PC-9 (cell line): ENCODE data around the gene MEF2C.

Source experiments
- CTCF ChIP-seq: fragments of 200-600 bp; sonication (generic); conservative IDR thresholded peaks from 2 replicates; pipeline ENCODE4 v1.6.1; 2017; ENCODE audit warnings: mixed run types, antibody characterized with exemption, mild to moderate bottlenecking, moderate library complexity
- EZH2 ChIP-seq: fragments of 200-600 bp; sonication (generic); IDR thresholded peaks from 2 replicates; pipeline ENCODE4 v1.8.0; 2017; ENCODE audit warnings: antibody characterized with exemption, low read depth

- no peak for TF ChIP-seq CTCF
- no peak for TF ChIP-seq EZH2
Measured at GRCh38 chr5:88840495-88840894, 42.5 kb downstream of the MEF2C start.
